ENCODE measurements around the gene ATRAID.

GRCh38 chr2:27189989-27190388 lies 21.9 kb upstream of the ATRAID start:
- TF ChIP-seq, protein P1, sequence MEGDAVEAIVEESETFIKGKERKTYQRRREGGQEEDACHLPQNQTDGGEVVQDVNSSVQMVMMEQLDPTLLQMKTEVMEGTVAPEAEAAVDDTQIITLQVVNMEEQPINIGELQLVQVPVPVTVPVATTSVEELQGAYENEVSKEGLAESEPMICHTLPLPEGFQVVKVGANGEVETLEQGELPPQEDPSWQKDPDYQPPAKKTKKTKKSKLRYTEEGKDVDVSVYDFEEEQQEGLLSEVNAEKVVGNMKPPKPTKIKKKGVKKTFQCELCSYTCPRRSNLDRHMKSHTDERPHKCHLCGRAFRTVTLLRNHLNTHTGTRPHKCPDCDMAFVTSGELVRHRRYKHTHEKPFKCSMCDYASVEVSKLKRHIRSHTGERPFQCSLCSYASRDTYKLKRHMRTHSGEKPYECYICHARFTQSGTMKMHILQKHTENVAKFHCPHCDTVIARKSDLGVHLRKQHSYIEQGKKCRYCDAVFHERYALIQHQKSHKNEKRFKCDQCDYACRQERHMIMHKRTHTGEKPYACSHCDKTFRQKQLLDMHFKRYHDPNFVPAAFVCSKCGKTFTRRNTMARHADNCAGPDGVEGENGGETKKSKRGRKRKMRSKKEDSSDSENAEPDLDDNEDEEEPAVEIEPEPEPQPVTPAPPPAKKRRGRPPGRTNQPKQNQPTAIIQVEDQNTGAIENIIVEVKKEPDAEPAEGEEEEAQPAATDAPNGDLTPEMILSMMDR (IDR thresholded peaks at IDR 0.05), result no peak
- TF ChIP-seq POLR2A (IDR thresholded peaks at IDR 0.05) (no peak), EP300 (IDR thresholded peaks at IDR 0.05) (no peak)

All from upper lobe of left lung (tissue), 4 donors.